ENCODE results near the gene ITIH5. TPM values are rescaled to one million over a fixed set of nuclear protein-coding genes. Genes with fewer than 3 reads are reported as not detected.
"Not testable (repeated sequence)": the region's sequence is repeated elsewhere in the genome, so short reads cannot be mapped to it uniquely, and the experiment has no call there.

ITIH5 gene
- not detected for total RNA-seq
- not detected for total RNA-seq (2013)

DNA sequence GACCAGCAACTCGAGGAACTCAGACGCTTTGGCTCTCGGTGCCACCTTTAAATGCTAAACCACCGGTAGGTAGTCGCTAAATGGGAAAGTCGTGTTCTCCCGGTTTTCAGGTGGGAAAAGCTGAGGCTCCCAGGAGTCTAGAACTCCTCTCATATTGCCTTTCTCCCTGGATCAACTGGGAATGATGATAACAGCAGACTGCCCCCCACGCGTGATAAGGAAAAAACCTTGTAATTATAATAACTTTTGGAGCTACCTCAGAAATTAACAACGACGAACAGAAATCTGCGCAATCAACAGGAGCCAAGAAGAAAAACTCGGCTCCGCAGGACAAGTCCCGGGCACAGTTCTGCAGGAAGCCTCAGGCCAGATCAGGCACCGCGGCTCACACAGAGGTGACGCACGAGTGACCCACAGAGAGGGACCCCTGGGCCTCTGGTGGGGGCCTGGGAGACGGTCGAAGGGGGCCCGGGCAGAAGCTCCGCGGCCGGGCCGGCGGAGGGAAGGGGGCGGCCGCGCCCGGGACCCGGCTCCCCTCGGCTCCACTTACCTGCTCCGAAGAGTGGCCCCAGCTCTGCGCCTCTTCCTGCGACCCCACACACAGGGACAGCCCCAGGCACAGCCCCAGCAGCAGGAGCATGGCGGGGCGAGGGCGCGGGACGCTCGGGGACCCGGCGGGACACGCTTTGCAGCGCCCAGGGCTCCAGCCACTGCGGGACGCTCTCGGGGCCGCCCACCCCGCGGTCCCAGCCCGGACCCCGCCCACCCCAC is at the start of gene ITIH5:
TSS of gene ITIH5 (minus strand) at position 714 of the 771 bp plus-strand sequence. CDS start at position 640, 74 bp downstream.
- no peak within 1 kb of the TSS for H3K4me3 ChIP-seq (ENCODE audit: low read length)
- intact Hi-C loops (cut with micrococcal nuclease): no loop called here
- peaks cover 46 to 62% of the 10 kb centered on the region in 2 donors for H3K27me3 Mint-ChIP-seq (ENCODE audit: low read depth in 2 of 2)
- H3K36me3 ChIP-seq (ENCODE audit: control insufficient read depth, insufficient read depth, low read length): no peaks in the 10 kb centered on the region
- no peak within 1 kb of the TSS for H3K27ac ChIP-seq (ENCODE audit: low read length)
- peaks cover 26% of the 10 kb centered on the region for H3K27me3 ChIP-seq (ENCODE audit: control insufficient read depth, insufficient read depth, low read length)
- no peaks in the 10 kb centered on the region for H3K9me3 Mint-ChIP-seq
- H3K4me3 Mint-ChIP-seq: peak within 1 kb of the TSS; percentile 84
- H3K36me3 Mint-ChIP-seq: no peaks in the 10 kb centered on the region
- peaks cover 12 to 13% of the 10 kb centered on the region in 2 donors for H3K4me1 Mint-ChIP-seq
- ATAC-seq (peak in 1 of 3 donors; percentile 45), DNase-seq (peak; percentile 14 to 17)
- H3K27ac Mint-ChIP-seq: no peak within 1 kb of the TSS
- TF ChIP-seq, protein P1, sequence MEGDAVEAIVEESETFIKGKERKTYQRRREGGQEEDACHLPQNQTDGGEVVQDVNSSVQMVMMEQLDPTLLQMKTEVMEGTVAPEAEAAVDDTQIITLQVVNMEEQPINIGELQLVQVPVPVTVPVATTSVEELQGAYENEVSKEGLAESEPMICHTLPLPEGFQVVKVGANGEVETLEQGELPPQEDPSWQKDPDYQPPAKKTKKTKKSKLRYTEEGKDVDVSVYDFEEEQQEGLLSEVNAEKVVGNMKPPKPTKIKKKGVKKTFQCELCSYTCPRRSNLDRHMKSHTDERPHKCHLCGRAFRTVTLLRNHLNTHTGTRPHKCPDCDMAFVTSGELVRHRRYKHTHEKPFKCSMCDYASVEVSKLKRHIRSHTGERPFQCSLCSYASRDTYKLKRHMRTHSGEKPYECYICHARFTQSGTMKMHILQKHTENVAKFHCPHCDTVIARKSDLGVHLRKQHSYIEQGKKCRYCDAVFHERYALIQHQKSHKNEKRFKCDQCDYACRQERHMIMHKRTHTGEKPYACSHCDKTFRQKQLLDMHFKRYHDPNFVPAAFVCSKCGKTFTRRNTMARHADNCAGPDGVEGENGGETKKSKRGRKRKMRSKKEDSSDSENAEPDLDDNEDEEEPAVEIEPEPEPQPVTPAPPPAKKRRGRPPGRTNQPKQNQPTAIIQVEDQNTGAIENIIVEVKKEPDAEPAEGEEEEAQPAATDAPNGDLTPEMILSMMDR (IDR thresholded peaks at IDR 0.05): no peak
- H3K9me3 ChIP-seq (ENCODE audit: control insufficient read depth, insufficient read depth, low read length): no peaks in the 10 kb centered on the region
- WGBS (ENCODE audit: insufficient coverage): 2% methylated on average over 49 of the region's 54 CpGs
- peaks cover 8% of the 10 kb centered on the region for H3K4me1 ChIP-seq (ENCODE audit: control insufficient read depth, insufficient read depth, low read length)

DNA sequence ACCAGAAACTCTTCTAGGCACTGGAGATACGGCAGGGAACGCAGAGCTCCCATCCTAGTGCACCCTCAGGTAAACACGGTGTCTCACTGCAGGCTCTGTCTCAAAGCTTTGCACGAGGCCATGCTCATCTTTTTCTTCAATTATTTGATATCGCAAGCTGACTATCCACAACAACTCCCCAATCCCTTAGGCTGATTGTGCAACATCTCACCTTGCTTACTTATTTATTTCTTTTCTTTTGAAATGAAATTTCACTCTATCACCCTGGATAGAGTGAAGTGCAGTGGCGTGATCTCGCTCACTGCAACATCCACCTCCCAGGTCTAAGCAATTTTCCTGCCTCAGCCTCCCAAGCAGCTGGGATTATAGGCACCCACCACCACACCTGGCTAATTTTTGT is 48.7 kb upstream of the ITIH5 start:
- ATAC-seq: no peak
- H3K4me3 Mint-ChIP-seq: no peak overlapping the region
- DNase-seq: no peak
- Histone ChIP-seq H3K9me3 (ENCODE audit: control insufficient read depth, insufficient read depth, low read length) (no peaks in the 10 kb centered on the region), H3K4me1 (ENCODE audit: control insufficient read depth, insufficient read depth, low read length) (peaks cover 7% of the 10 kb centered on the region), H3K4me3 (ENCODE audit: low read length) (no peak overlapping the region), H3K36me3 (ENCODE audit: control insufficient read depth, insufficient read depth, low read length) (no peaks in the 10 kb centered on the region), H3K27me3 (ENCODE audit: control insufficient read depth, insufficient read depth, low read length) (no peaks in the 10 kb centered on the region), H3K27ac (ENCODE audit: low read length) (no peak overlapping the region)
- intact Hi-C loops (cut with micrococcal nuclease): no loop called here
- peaks cover 14 to 42% of the 10 kb centered on the region in 2 donors for H3K27me3 Mint-ChIP-seq (ENCODE audit: low read depth in 2 of 2)
- no peak overlapping the region for H3K27ac Mint-ChIP-seq
- no peaks in the 10 kb centered on the region for H3K36me3 Mint-ChIP-seq
- peaks cover 11 to 14% of the 10 kb centered on the region in 2 donors for H3K4me1 Mint-ChIP-seq
- TF ChIP-seq, protein P1 (IDR thresholded peaks at IDR 0.05): no peak
- no peaks in the 10 kb centered on the region for H3K9me3 Mint-ChIP-seq
- 89% methylated on average over 7 of the region's 7 CpGs for WGBS (ENCODE audit: insufficient coverage)

DNA sequence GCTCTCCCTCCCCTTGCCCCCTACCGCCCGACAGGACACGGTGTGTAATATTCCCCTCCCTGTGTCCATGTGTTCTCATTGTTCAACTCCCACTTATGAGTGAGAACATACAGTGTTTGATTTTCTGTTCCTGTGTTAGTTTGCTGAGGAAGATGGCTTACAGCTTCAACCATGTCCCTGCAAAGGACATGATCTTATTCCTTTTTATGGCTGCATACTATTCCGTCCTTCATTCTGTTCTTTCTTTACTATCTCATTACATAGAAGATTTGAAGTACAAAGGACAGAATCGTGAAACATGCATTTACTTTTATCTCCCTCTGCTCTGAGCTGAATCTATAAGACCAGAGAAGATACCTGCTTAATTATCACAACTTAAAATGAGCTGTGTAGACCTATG is 44.3 kb upstream of the ITIH5 start:
- H3K9me3 ChIP-seq (ENCODE audit: control insufficient read depth, insufficient read depth, low read length); H3K4me1 Mint-ChIP-seq; H3K27ac Mint-ChIP-seq; ATAC-seq; H3K4me3 Mint-ChIP-seq; intact Hi-C loops (cut with micrococcal nuclease); H3K27ac ChIP-seq (ENCODE audit: low read length); H3K27me3 ChIP-seq (ENCODE audit: control insufficient read depth, insufficient read depth, low read length); H3K4me1 ChIP-seq (ENCODE audit: control insufficient read depth, insufficient read depth, low read length); H3K36me3 ChIP-seq (ENCODE audit: control insufficient read depth, insufficient read depth, low read length); DNase-seq; H3K4me3 ChIP-seq (ENCODE audit: low read length); H3K9me3 Mint-ChIP-seq; H3K36me3 Mint-ChIP-seq: not testable (repeated sequence)
- 98% methylated on average over 5 of the region's 5 CpGs for WGBS (ENCODE audit: insufficient coverage)
- H3K27me3 Mint-ChIP-seq (ENCODE audit: low read depth in 2 of 2): peaks cover 20 to 43% of the 10 kb centered on the region in 2 donors

DNA sequence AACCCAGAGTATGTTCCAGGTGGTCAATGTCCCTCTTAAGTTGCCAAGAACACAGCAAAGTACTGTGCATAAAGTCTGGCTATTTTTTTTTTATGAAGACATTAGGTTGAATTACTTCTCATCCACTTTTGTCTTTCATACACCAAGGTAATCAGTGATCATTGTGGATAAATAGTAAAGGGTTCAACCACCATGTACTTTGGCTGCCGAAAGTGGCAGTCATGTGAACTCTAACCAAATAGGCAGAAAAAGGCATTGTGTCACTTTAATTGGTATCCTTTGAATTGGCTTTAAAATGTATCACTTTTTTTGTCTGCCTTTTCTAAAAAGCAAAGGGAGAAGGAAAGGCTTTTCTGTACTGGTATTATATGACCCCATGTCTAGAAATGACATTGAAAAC is 43.7 kb upstream of the ITIH5 start:
- H3K9me3 Mint-ChIP-seq: no peaks in the 10 kb centered on the region
- H3K4me1 Mint-ChIP-seq: no peaks in the 10 kb centered on the region
- H3K36me3 Mint-ChIP-seq: no peaks in the 10 kb centered on the region
- intact Hi-C loops (cut with micrococcal nuclease): no loop called here
- no peaks in the 10 kb centered on the region for H3K4me1 ChIP-seq (ENCODE audit: control insufficient read depth, insufficient read depth, low read length)
- TF ChIP-seq, protein P1 (IDR thresholded peaks at IDR 0.05): no peak
- H3K27me3 ChIP-seq (ENCODE audit: control insufficient read depth, insufficient read depth, low read length): peaks cover 4% of the 10 kb centered on the region
- H3K9me3 ChIP-seq (ENCODE audit: control insufficient read depth, insufficient read depth, low read length): no peaks in the 10 kb centered on the region
- H3K4me3 Mint-ChIP-seq: no peak overlapping the region
- 100% methylated on average over 1 of the region's 1 CpG for WGBS (ENCODE audit: insufficient coverage)
- peaks cover 23 to 50% of the 10 kb centered on the region in 2 donors for H3K27me3 Mint-ChIP-seq (ENCODE audit: low read depth in 2 of 2)
- no peak overlapping the region for H3K4me3 ChIP-seq (ENCODE audit: low read length)
- DNase-seq (no peak), ATAC-seq (no peak)
- H3K27ac Mint-ChIP-seq: no peak overlapping the region
- H3K27ac ChIP-seq (ENCODE audit: low read length): no peak overlapping the region
- H3K36me3 ChIP-seq (ENCODE audit: control insufficient read depth, insufficient read depth, low read length): no peaks in the 10 kb centered on the region
